CD4-positive, alpha-beta T cell treated with Interleukin-21 for 1 hour (primary cell): ENCODE measurements around the gene MED16.
"Not testable (repeated sequence)": the region's sequence is repeated elsewhere in the genome, so short reads cannot be mapped to it uniquely, and the experiment has no call there.

Experiments used
- DNase-seq: peaks from one replicate; pipeline ENCODE4 v3.0.0-alpha.2; 2020

Gene MED16

DNA sequence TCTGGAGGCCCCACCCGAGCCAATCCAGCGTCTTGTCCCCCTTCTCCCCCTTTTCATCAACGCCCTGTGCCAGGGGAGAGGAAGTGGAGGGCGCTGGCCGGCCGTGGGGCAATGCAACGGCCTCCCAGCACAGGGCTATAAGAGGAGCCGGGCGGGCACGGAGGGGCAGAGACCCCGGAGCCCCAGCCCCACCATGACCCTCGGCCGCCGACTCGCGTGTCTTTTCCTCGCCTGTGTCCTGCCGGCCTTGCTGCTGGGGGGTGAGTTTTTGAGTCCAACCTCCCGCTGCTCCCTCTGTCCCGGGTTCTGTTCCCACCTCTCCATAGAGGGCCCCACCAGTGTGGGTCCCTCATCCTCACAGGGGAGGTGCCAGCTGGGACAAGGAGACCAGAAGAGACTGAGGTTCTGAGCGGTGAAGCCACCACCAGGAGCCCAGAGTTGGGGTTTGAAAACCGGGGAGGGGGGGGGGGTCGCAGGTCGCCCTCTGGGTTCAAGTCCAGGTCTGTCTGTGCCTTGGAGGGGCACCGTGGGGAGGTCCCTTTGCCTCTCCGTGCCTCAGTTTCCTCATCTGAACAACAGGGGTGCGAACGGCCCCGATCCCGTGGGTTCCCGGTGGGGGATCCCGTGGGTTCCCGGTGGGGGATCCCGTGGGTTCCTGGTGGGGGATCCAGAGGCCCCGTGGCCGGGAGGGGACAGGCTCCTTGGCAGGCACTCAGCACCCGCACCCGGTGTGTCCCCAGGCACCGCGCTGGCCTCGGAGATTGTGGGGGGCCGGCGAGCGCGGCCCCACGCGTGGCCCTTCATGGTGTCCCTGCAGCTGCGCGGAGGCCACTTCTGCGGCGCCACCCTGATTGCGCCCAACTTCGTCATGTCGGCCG, 40.6 kb downstream of the MED16 start, which contains the start of gene ELANE:
ELANE (plus strand) TSS at position 168 of the 878 bp plus-strand sequence; CDS start at position 194, 26 bp downstream.
- no peak for DNase-seq

DNA sequence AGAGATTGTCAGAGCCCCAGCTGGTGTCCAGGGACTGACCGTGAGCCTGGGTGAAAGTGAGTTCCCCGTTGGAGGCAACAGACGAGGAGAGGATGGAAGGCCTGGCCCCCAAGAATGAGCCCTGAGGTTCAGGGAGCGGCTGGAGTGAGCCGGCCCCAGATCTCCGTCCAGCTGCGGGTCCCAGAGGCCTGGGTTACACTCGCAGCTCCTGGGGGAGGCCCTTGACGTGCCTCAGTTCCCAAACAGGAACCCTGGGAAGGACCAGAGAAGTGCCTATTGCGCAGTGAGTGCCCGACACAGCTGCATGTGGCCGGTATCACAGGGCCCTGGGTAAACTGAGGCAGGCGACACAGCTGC, 42.0 kb downstream of the MED16 start:
- DNase-seq: no peak

DNA sequence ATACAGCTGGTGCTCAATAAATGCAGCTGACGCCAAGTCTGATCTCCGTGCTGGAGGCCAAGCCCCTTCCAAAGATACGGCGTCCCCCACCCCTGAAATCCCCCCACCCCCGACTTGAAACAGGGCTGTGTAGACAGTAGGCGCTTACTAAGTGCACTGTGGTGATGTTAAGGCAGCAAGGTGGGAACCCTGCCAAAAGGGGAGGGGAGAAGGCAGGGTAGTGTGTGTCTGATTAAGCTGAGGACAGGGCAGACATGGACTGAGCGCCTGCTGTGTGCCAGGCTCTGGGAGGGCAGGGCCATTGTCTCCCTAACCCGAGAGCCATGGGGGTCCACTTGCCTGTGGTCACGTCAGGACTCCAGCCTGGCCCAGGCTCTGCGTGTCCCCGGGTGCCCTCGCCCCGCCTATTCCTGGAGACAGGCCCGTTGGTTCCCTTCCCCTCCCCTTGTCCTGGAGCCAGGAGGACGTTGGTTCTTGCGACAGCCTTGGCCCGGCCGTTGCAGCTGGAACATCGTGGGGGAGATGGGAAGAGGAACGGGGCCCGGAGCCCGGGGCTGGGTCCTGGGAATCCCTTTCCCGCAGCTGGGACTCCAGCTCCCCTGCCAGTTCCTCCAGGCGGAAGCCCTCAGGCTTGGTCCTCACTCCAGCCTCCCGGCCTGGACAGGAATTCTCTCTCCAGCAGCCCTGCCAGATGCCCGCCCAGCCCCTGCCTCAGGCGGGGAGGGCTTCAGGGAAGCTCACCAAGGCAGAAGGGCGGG, 42.6 kb downstream of the MED16 start:
- no peak for DNase-seq

GRCh38 chr19:849195-849594, 43.8 kb downstream of the MED16 start:
- not testable (repeated sequence) for DNase-seq

- DNase-seq: no peak
These were observed 44.5 kb downstream of the MED16 start for GRCh38 chr19:848386-848921.

DNA sequence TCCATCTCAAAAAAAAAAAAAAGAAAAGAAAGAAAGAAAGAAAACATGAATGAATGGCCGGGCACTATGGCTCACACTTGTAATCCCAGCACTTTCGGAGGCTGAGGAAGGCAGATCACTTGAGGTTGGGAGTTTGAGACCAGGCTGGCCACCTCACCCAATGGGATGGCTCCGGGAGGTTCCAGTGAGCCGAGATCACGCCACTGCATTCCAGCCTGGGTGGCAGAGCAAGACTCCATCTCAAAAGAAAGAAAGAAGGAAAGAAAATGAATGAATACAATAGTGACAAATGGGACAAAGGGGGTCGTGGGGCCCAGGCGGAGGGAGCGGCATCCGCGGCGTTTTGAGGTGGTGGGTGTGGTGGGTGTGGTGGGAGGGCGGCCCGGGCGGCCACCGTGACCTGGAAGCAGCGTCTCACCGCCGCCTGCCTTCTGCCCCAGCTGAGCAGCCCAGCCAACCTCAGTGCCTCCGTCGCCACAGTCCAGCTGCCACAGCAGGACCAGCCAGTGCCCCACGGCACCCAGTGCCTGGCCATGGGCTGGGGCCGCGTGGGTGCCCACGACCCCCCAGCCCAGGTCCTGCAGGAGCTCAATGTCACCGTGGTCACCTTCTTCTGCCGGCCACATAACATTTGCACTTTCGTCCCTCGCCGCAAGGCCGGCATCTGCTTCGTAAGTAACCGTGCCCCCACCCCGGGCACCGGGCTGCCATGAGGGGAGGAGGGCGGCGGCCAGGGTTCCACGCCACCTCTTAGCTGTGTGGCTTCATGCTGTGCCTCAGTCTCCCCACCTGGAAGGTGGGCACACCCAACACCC, 47.1 kb downstream of the MED16 start:
- no peak for DNase-seq

- DNase-seq: no peak
These were observed 48.4 kb downstream of the MED16 start for GRCh38 chr19:844546-844971.

DNA sequence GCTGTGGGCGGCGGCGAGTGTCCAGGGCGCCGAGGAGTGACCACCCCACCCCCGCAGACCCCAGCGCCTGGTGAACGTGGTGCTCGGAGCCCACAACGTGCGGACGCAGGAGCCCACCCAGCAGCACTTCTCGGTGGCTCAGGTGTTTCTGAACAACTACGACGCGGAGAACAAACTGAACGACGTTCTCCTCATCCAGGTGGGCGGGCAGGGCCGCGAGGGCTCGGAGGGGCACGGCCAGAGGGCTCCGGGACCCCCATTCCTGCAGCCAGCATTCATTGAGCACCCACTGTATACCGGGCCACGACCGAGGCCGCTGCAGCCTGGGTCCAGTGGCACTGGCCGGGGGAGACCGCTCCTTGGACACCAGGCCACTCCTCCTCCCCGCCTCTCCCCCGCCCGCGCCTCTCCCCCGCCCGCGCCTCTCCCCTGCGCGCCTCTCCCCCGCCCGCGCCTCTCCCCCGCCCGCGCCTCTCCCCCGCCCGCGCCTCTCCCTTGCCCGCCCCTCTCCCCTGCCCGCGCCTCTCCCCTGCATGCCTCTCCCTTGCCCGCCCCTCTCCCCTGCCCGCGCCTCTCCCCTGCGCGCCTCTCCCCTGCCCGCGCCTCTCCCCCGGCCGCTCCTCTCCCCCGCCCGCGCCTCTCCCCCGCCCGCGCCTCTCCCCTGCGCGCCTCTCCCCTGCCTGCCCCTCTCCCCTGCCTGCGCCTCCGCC, 49.0 kb downstream of the MED16 start:
- DNase-seq: no peak

GRCh38 chr19:843180-843835, 49.7 kb downstream of the MED16 start:
- no peak for DNase-seq

- not testable (repeated sequence) for DNase-seq
These were observed 50.2 kb downstream of the MED16 start for GRCh38 chr19:842802-843179.

DNA sequence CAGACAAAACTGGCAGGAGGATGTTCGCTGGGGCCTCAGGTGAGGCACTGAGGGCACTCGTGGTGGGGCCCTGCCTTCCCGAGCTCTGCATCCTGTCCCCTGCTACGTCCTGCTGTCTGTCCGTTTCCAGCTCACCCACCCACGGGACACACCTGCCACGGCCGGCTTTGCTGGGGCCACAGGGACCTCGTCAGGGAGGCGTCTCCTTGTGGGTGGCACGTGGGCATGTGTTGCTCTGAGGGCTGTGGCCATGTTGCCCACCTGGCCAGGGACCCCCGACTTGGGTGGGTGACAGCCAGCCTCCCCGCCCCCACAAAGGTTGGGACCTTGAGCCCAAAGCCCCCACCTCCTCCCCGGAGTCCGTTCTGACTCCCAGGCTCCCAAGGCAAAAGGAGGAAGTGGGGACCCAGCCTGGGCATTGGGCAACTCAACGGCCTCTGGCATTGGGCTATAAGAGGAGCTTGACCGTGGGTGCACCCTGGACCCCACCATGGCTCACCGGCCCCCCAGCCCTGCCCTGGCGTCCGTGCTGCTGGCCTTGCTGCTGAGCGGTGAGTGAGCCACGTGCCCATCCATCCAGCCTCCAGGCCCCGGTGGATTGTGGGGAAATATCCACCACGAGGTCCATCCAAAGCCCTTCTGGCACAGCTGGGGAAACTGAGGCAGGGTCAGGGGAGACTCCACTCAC, 52.3 kb downstream of the MED16 start, which contains the start of gene PRTN3:
PRTN3 (plus strand) TSS at position 481 of the 688 bp plus-strand sequence; CDS start at position 491, 10 bp downstream.
- no peak for DNase-seq

DNA sequence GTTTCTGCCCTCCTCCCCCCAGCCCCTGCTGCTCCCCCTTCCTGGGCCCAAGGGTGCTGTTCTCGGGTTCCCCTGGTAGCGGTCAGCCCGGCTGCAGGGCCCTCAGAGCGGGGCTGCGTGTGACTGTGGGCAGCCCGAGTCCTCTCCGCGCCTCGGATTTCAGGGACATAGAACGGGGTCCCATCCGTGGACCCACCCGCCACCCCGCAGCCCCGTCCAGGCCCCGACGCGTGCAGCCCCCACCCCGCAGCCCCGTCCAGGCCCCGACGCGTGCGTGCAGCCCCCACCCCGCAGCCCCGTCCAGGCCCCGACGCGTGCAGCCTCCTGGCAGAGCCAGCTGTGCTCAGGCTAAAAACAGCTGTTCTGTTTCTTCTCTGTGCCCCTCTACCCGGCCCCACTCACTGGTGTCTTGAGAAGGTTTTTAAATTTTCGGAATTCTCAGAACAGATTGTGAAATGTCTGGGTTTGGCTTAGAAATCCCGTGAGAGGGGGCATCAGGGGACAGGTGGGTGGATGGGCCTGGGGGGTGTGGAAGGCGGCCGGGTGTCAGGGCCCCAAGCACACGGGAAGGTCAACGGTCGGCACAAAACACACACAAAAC, 57.7 kb downstream of the MED16 start:
- DNase-seq: no peak

DNA sequence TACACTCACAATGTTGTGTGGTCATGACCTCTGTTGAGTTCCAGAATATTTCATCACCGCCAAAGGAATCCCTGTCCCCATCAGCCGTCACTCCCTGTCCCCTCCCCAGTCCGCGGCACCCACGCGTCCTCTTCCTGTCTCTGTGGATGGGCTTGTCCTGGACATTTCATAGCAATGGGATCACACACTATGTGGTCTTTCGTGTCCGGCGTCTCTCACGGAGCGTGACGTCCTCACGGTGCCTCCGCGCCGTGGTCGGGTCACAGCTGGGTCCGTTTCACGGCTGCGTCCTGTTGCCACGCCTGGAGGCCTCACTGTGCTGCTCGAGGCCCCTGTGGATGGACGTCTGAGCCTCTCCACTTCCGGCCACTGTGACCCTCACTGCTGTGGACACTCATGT, 58.8 kb downstream of the MED16 start:
- DNase-seq: no peak

- DNase-seq: no peak
These were observed 61.3 kb downstream of the MED16 start for GRCh38 chr19:831407-832369.

- no peak for DNase-seq
These were observed 63.7 kb downstream of the MED16 start for GRCh38 chr19:829129-829758.

DNA sequence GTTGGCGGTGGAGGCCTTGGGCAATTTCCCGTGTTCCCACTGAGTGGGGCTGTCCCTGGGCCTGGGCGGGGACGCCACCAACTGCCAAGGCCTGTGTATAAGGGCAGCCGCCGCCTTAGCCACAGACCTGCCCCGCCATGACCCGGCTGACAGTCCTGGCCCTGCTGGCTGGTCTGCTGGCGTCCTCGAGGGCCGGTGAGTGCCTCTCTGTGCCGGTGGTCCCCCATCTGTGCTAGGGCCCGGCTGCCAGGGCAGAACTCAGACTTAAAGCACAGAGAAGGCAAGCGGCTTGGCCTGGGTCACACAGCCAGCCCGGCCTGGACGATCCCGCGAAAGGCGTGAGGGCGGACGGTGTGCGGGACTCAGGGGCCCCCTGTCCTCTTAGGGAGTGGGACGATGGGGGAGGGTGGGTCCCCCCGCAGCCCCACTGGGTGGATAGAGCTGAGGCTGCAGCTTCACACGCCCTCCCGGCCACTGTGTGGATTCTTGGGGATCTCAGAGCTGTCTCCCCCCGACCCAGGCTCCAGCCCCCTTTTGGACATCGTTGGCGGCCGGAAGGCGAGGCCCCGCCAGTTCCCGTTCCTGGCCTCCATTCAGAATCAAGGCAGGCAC, 65.2 kb downstream of the MED16 start, which contains the start of gene AZU1:
AZU1 (plus strand) TSS at position 128 of the 612 bp plus-strand sequence; CDS start at position 138, 10 bp downstream.
- DNase-seq: no peak

DNA sequence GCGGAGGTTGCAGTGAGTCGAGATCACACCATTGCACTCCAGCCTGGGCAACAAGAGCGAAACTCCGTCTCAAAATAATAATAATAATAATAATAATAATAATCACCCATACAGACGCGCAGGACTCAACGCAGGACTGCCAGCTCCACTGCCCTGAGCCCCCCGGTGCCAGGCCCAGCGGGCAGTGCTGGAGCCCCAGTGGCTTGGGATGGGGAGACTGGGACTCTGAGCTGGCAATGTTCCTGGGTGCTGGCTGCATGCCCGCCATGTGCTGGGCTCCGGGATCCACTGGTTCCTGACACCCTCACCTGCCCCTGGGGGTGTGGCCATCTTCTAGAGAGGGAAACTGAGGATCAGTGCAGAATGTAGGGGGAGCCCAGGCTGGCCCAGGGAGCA, 65.7 kb downstream of the MED16 start:
- no peak for DNase-seq
